ENCODE data around the gene SPEN.

GRCh38 chr1:15963968-15964648 lies 116.6 kb downstream of the SPEN start:
- TF ChIP-seq BHLHE40 (IDR thresholded peaks at IDR 0.05; ENCODE audit: low read depth, low read length) (no peak), CTCF (conservative IDR thresholded peaks at IDR 0.05; ENCODE audit: low read depth, low read length) (no peak), ELK1 (IDR thresholded peaks at IDR 0.05; ENCODE audit: borderline replicate concordance, low read depth, low read length) (no peak), CEBPB (IDR thresholded peaks at IDR 0.05; ENCODE audit: low read depth, low read length) (peak; percentile 61), CHD1 (IDR thresholded peaks at IDR 0.05; ENCODE audit: low read depth, low read length) (no peak), MAZ (IDR thresholded peaks at IDR 0.05; ENCODE audit: borderline replicate concordance, low read depth, low read length) (no peak), POLR2A (IDR thresholded peaks at IDR 0.05; ENCODE audit: low read depth, low read length) (no peak), RCOR1 (IDR thresholded peaks at IDR 0.05; ENCODE audit: insufficient replicate concordance, low read length) (no peak), USF2 (IDR thresholded peaks at IDR 0.05; ENCODE audit: low read depth, low read length) (no peak)
